Raji (cell line): ENCODE results near the gene ANKLE2.

ENCODE experiments used
- POLR2A ChIP-seq: IDR thresholded peaks from 2 replicates; pipeline ENCODE4 v1.6.1; 2011; ENCODE audit warnings: low read depth, low read length, control low read depth; ENCODE audit not compliant: insufficient read depth

ANKLE2 gene

GRCh38 chr12:132764231-132764630, 2.6 kb upstream of the ANKLE2 start:
- no peak for TF ChIP-seq POLR2A

GRCh38 chr12:132761921-132762583, 420 bp upstream of the ANKLE2 start:
- TF ChIP-seq POLR2A = peak; percentile 88

- no peak for TF ChIP-seq POLR2A
Measured at GRCh38 chr12:132759359-132759758, 2.3 kb downstream of the ANKLE2 start.

GRCh38 chr12:132754160-132754932, 7.3 kb downstream of the ANKLE2 start:
- TF ChIP-seq POLR2A = no peak

DNA sequence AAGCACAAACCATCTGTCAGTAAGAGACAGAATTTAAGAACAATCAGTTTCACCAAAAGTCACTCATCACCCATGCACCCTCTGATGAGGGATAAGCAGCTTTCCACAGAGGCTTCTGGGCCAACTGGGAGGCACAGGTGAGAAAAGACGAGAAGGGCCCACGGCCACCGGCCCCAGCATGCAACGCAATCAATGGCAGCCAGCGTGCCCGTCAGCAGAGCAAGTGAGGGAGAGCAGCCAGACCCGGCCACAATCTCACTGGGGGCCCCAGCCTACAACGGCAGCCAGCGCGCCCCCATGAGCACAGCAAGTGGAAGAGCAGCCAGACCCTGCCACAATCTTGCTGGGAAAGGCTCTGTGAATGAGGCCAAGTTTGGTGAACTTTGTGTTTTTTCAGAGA, 13.3 kb downstream of the ANKLE2 start:
- no peak for TF ChIP-seq POLR2A

- no peak for TF ChIP-seq POLR2A
Measured at GRCh38 chr12:132747896-132748295, 13.7 kb downstream of the ANKLE2 start.

DNA sequence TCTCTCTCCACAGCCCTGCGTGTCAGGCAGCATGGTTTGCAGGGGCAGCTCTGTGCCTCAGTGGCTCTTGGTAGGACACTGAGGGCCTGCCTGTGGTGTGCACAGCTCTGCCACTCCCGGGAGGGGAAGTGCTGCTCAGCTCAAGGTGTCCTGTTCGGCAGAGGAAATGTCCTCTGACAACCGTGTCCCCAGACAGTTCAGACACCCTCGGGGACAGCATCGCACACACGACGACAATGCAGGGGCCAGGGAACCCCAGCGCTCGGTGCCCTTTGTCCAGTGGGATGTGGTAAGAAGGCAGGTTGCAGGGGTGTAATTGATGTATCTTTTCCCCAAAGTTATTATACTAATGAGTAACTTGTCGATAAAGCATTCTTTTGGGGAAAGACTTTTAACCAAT, 14.2 kb downstream of the ANKLE2 start:
- no peak for TF ChIP-seq POLR2A

DNA sequence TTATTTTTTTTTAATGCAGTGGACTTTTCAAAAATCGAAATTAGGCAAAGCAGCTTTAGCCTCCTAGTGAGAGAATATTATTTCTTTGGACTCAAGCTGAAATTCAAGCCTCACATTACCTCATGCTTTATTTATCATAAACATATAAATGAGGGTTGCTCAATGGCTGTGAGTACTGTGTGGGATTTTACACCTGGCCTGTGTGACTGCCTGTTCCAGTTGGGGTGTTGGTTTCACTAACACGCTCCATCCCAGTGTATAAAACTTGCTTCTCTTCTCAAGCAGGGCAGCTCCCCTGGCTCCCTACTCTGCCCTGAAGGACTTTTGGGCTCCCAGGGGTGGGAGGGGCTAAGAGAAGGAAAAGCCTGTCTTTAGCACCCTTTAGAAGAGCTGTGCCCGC, 15.0 kb downstream of the ANKLE2 start:
- no peak for TF ChIP-seq POLR2A

GRCh38 chr12:132743831-132744230, 17.8 kb downstream of the ANKLE2 start:
- TF ChIP-seq POLR2A = no peak

GRCh38 chr12:132741620-132742019, 20.0 kb downstream of the ANKLE2 start:
- no peak for TF ChIP-seq POLR2A

DNA sequence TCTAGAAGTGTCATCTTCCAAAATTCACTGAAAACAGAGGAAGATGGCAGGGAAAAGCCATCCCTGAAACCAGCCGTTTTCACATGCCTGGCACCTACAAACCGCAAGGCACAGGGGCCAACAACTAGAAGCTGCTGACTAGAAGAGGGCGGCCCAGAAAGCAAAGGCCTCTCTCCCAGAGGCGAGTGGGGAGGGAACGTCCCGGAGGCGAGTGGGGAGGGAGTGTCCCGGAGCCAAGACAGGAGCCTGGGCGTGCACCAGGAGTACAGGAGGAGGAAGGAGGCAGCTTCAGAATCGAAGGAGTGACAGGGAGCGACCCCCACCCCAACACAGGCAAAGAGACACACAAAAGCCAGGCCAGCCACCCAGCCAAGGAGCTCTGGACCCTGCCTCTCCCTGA, 21.0 kb downstream of the ANKLE2 start:
- no peak for TF ChIP-seq POLR2A

GRCh38 chr12:132740313-132740646, 21.4 kb downstream of the ANKLE2 start:
- TF ChIP-seq POLR2A = no peak

DNA sequence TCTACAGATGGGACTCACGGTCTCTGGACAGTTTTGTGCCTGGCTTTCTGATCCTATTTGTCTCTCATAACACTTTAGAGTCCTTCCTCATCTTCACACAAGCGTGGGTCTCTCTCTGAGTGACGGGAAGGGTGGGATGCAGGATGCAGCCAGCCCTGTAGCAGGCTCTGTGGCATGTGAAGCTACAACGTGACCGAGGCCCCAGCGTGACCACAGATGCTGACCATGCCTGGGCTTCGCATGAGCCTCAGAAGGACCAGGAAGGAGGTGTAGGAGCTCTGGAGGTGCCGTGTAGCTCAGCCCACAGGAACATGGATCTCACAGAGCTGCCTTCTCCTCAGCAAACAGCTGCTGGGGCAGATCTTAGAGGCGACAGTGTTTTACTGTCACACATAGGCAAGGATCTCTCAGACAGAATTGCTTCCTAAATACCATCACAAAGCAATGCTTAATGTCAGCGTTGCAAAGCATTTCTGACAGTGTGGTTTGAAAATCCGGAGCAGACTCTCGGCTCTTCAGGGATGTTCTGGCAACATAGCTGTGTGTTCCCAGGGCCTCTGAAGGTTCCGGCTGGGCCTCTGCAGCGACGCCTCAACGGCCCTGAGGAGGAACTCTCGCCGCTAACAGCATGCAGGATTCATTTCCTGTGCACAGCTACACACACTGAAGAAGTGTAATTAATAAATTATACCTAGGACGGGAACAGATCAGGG, 21.9 kb downstream of the ANKLE2 start:
- no peak for TF ChIP-seq POLR2A

DNA sequence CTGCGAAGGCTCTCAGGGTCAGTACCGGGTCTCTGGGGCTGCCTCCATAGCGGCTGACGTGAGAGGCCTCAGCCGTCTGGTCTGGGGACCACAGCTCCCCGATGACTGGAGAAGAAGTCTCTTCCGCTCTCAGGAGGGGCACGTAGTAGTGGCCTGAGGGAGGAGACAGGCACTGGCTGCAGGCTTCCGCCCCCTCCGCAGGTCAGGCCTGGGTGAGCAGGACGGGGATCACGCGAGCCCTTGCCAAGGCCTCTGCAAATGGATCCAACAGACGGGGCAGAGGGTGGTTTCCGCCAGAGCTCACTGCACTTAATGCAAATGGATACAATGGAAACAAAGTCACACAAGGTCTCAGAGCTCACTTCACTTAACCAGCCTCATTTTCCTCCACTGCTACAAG, 24.7 kb downstream of the ANKLE2 start:
- no peak for TF ChIP-seq POLR2A

GRCh38 chr12:132736378-132736777, 25.3 kb downstream of the ANKLE2 start:
- no peak for TF ChIP-seq POLR2A

DNA sequence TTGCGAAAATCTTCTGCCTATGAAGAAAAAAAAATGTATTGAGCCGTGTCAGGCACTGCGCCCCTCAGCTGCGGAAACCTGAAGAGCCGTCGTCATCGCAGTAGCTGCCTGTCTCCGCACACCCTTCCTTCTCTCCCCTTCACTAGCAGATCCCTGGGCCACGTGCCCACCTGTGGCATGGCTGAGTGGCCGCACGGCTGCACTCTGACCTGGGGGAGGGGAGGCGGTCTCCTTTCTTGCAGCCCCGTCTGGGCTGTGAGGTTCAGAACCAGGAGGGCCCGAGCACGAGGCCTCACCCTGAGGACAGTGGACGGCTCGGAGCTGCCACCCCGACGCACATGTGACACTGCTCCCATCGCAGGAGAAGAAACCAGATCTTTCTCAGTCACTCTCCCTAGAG, 26.1 kb downstream of the ANKLE2 start:
- no peak for TF ChIP-seq POLR2A
